DMS 273 treated with DMSO at 0.1 percent for 48 hours (cell line): ENCODE results near the gene TRAF3IP1.
"Not testable (repeated sequence)": the region's sequence is repeated elsewhere in the genome, so short reads cannot be mapped to it uniquely, and the experiment has no call there.

ENCODE experiments used
- DNase-seq: peaks from one replicate; lab custom pipeline; 2025; lab: John Stamatoyannopoulos, UW

TRAF3IP1 gene

GRCh38 chr2:238339814-238340213 is 19.5 kb downstream of the TRAF3IP1 start:
- DNase-seq: no peak

- no peak for DNase-seq
These were observed 21.2 kb downstream of the TRAF3IP1 start for GRCh38 chr2:238341536-238341935.

- no peak for DNase-seq
These were observed 23.7 kb downstream of the TRAF3IP1 start for GRCh38 chr2:238344035-238344434.

GRCh38 chr2:238344517-238344916 is 24.2 kb downstream of the TRAF3IP1 start:
- no peak for DNase-seq

GRCh38 chr2:238345297-238345968 is 25.1 kb downstream of the TRAF3IP1 start:
- no peak for DNase-seq

GRCh38 chr2:238346544-238346943 is 26.2 kb downstream of the TRAF3IP1 start:
- no peak for DNase-seq

GRCh38 chr2:238350150-238350897 is 30.0 kb downstream of the TRAF3IP1 start:
- no peak for DNase-seq

GRCh38 chr2:238351315-238351714 is 31.0 kb downstream of the TRAF3IP1 start:
- DNase-seq: no peak

GRCh38 chr2:238352361-238352760 is 32.0 kb downstream of the TRAF3IP1 start:
- DNase-seq: no peak

GRCh38 chr2:238358769-238359168 is 38.5 kb downstream of the TRAF3IP1 start:
- DNase-seq: no peak

- no peak for DNase-seq
These were observed 39.1 kb downstream of the TRAF3IP1 start for GRCh38 chr2:238359403-238359802.

GRCh38 chr2:238361877-238362276 is 41.6 kb downstream of the TRAF3IP1 start:
- no peak for DNase-seq

- DNase-seq: no peak
These were observed 42.3 kb downstream of the TRAF3IP1 start for GRCh38 chr2:238362626-238363025.

- DNase-seq: no peak
These were observed 49.3 kb downstream of the TRAF3IP1 start for GRCh38 chr2:238369591-238370040.

- no peak for DNase-seq
These were observed 49.9 kb downstream of the TRAF3IP1 start for GRCh38 chr2:238370094-238370822.

- DNase-seq: no peak
These were observed 50.6 kb downstream of the TRAF3IP1 start for GRCh38 chr2:238370823-238371372.

- DNase-seq: not testable (repeated sequence)
These were observed 52.0 kb downstream of the TRAF3IP1 start for GRCh38 chr2:238372277-238372676.

GRCh38 chr2:238376884-238377391 is 56.6 kb downstream of the TRAF3IP1 start:
- no peak for DNase-seq

GRCh38 chr2:238378230-238379095 is 58.1 kb downstream of the TRAF3IP1 start:
- peak; percentile 38 for DNase-seq

- no peak for DNase-seq
These were observed 58.9 kb downstream of the TRAF3IP1 start for GRCh38 chr2:238379096-238379810.

GRCh38 chr2:238380336-238380735 is 60.0 kb downstream of the TRAF3IP1 start:
- DNase-seq: no peak
